ENCODE measurements around the gene NLK. TPM values are rescaled to one million over a fixed set of nuclear protein-coding genes. Genes with fewer than 3 reads are reported as not detected.
"Not testable (repeated sequence)": the region's sequence is repeated elsewhere in the genome, so short reads cannot be mapped to it uniquely, and the experiment has no call there.

The NLK gene
- total and polyA plus RNA-seq, 10 of the 15 experiments (the other 5 are each of a cell fraction or from before 2014, with no cell fraction given): 5.0 to 22.9 (median 15.0) TPM

DNA sequence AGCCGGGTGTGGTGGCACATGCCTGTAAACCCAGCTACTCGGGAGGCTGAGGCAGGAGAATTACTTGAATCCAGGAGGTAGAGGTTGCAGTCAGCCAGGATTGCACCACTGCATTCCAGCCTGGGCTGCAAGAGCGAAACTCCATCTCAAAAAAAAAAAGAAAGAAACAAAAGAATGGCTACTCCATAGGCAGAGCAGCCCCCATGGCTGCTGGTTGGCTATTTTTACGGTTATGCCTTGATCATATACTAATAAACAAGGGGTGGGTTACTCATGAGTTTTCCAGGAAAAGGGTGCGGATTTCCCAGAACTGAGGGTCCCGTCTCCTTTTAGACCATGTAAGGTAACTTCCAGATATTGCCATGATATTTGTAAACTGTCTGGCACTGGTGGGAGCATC, 200.3 kb downstream of the NLK start:
- ATAC-seq (no peak), FAIRE-seq (no peak), DNase-seq (ENCODE audit: low read depth, low spot score) (no peak)
- no peaks in the 10 kb centered on the region for H3K27me3 ChIP-seq (replicated peaks in 1 of 2; ENCODE audit: control insufficient read depth in 2 of 2, insufficient read depth in 2 of 2, low read length in 1 of 2)
- H3K4me3 ChIP-seq: no peak overlapping the region
- TF ChIP-seq, protein P1, sequence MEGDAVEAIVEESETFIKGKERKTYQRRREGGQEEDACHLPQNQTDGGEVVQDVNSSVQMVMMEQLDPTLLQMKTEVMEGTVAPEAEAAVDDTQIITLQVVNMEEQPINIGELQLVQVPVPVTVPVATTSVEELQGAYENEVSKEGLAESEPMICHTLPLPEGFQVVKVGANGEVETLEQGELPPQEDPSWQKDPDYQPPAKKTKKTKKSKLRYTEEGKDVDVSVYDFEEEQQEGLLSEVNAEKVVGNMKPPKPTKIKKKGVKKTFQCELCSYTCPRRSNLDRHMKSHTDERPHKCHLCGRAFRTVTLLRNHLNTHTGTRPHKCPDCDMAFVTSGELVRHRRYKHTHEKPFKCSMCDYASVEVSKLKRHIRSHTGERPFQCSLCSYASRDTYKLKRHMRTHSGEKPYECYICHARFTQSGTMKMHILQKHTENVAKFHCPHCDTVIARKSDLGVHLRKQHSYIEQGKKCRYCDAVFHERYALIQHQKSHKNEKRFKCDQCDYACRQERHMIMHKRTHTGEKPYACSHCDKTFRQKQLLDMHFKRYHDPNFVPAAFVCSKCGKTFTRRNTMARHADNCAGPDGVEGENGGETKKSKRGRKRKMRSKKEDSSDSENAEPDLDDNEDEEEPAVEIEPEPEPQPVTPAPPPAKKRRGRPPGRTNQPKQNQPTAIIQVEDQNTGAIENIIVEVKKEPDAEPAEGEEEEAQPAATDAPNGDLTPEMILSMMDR (IDR thresholded peaks at IDR 0.05 in 2 of 3, conservative IDR thresholded peaks at IDR 0.05 in 1 of 3; ENCODE audit: control insufficient read depth in 2 of 3, extremely low read depth in 1 of 3, insufficient read depth in 1 of 3, low read depth in 3 of 3, low read length in 3 of 3): no peak
- TF ChIP-seq HDAC2 (IDR thresholded peaks at IDR 0.05) (no peak), SUPT20H (IDR thresholded peaks at IDR 0.05; ENCODE audit: borderline replicate concordance, control insufficient read depth, low read depth, low read length) (no peak), CEBPB (IDR thresholded peaks at IDR 0.05; ENCODE audit: borderline replicate concordance in 1 of 2, low read depth in 2 of 2, low read length in 2 of 2) (no peak), RB1 (IDR thresholded peaks at IDR 0.05; ENCODE audit: borderline replicate concordance) (no peak), PML (IDR thresholded peaks at IDR 0.05; ENCODE audit: low read length) (no peak), KLF5 (IDR thresholded peaks at IDR 0.05; ENCODE audit: partially characterized antibody) (no peak), ZZZ3 (IDR thresholded peaks at IDR 0.05; ENCODE audit: control insufficient read depth, insufficient read length, low read depth) (no peak), TAF1 (IDR thresholded peaks at IDR 0.05; ENCODE audit: borderline replicate concordance, low read depth, low read length) (no peak)
- TF ChIP-seq, protein P2, sequence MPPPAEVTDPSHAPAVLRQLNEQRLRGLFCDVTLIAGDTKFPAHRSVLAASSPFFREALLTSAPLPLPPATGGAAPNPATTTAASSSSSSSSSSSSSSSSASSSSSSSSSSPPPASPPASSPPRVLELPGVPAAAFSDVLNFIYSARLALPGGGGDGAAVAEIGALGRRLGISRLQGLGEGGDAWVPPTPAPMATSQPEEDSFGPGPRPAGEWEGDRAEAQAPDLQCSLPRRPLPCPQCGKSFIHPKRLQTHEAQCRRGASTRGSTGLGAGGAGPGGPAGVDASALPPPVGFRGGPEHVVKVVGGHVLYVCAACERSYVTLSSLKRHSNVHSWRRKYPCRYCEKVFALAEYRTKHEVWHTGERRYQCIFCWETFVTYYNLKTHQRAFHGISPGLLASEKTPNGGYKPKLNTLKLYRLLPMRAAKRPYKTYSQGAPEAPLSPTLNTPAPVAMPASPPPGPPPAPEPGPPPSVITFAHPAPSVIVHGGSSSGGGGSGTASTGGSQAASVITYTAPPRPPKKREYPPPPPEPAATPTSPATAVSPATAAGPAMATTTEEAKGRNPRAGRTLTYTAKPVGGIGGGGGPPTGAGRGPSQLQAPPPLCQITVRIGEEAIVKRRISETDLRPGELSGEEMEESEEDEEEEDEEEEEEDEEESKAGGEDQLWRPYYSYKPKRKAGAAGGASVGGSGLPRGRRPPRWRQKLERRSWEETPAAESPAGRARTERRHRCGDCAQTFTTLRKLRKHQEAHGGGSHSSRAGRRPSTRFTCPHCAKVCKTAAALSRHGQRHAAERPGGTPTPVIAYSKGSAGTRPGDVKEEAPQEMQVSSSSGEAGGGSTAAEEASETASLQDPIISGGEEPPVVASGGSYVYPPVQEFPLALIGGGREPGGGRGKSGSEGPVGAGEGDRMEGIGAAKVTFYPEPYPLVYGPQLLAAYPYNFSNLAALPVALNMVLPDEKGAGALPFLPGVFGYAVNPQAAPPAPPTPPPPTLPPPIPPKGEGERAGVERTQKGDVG (CRISPR knock-in tag; IDR thresholded peaks at IDR 0.05): no peak
- TF ChIP-seq, protein P3, sequence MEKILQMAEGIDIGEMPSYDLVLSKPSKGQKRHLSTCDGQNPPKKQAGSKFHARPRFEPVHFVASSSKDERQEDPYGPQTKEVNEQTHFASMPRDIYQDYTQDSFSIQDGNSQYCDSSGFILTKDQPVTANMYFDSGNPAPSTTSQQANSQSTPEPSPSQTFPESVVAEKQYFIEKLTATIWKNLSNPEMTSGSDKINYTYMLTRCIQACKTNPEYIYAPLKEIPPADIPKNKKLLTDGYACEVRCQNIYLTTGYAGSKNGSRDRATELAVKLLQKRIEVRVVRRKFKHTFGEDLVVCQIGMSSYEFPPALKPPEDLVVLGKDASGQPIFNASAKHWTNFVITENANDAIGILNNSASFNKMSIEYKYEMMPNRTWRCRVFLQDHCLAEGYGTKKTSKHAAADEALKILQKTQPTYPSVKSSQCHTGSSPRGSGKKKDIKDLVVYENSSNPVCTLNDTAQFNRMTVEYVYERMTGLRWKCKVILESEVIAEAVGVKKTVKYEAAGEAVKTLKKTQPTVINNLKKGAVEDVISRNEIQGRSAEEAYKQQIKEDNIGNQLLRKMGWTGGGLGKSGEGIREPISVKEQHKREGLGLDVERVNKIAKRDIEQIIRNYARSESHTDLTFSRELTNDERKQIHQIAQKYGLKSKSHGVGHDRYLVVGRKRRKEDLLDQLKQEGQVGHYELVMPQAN (conservative IDR thresholded peaks at IDR 0.05): no peak
- H3K36me3 ChIP-seq (ENCODE audit: control insufficient read depth in 2 of 2, insufficient read depth in 2 of 2, low read length in 1 of 2): no peaks in the 10 kb centered on the region
- in situ Hi-C loops (cut with MboI): no loop called here
- no peaks in the 10 kb centered on the region for H3K4me1 ChIP-seq (ENCODE audit: control insufficient read depth, insufficient read depth, low read length)
- ChIA-PET CTCF (no interaction called here), POLR2A (no interaction called here), RAD21 (ENCODE audit: unreplicated experiment) (no interaction called here), SMC1A (ENCODE audit: uncharacterized antibody, unreplicated experiment) (no interaction called here)
- no peak overlapping the region for H3K9ac ChIP-seq (ENCODE audit: control insufficient read depth, insufficient read depth, low read length)
- no peaks in the 10 kb centered on the region for H3K79me2 ChIP-seq (ENCODE audit: control insufficient read depth, insufficient read depth, low read length)
- 6% methylated on average over 6 of the region's 6 CpGs for WGBS (ENCODE audit: insufficient coverage, insufficient replicate concordance, low lambda C conversion rate, missing lambda C conversion rate)
- H4K20me1 ChIP-seq (ENCODE audit: control insufficient read depth, insufficient read depth): no peaks in the 10 kb centered on the region
- intact Hi-C loops (cut with micrococcal nuclease; ENCODE audit: unreplicated experiment): no loop called here
- H2AFZ ChIP-seq (ENCODE audit: control insufficient read depth, low read depth, low read length): no peak overlapping the region
- no peak overlapping the region for H3K27ac ChIP-seq (ENCODE audit: control insufficient read depth, insufficient read depth)
- no TSS peak for BruUV-seq (replicated peaks)
- no peaks in the 10 kb centered on the region for H3K9me3 ChIP-seq (replicated peaks; ENCODE audit: control insufficient read depth, insufficient read depth, low read length)
- no peak overlapping the region for H3K4me2 ChIP-seq (ENCODE audit: control insufficient read depth, insufficient read depth)

DNA sequence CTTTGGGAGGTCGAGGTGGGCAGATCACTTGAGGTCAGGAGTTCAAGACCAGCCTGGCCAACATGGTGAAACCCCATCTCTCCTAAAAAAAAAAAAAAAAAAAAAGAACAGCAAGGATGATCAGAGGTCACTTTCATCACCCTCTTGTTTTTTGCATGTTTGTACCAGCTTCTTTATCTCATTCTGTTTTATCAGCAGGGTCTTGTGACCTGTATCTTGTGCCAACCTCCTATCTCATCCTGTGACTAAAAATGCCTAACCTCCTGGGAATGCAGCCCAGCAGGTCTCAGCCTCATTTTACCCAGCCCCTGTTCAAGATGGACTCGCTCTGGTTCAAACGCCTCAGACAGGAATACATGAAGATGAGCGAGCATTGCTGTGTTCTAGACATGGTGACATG, 200.8 kb downstream of the NLK start:
- CTCF ChIA-PET; in situ Hi-C loops (cut with MboI); SMC1A ChIA-PET (ENCODE audit: uncharacterized antibody, unreplicated experiment); H3K4me1 ChIP-seq (ENCODE audit: control insufficient read depth, insufficient read depth, low read length); H3K27ac ChIP-seq (ENCODE audit: control insufficient read depth, insufficient read depth); H4K20me1 ChIP-seq (ENCODE audit: control insufficient read depth, insufficient read depth); intact Hi-C loops (cut with micrococcal nuclease; ENCODE audit: unreplicated experiment); POLR2A ChIA-PET; H3K36me3 ChIP-seq (ENCODE audit: control insufficient read depth in 2 of 2, insufficient read depth in 2 of 2, low read length in 1 of 2); H3K4me2 ChIP-seq (ENCODE audit: control insufficient read depth, insufficient read depth); ATAC-seq; DNase-seq (ENCODE audit: low read depth, low spot score); H3K4me3 ChIP-seq; H3K79me2 ChIP-seq (ENCODE audit: control insufficient read depth, insufficient read depth, low read length); RAD21 ChIA-PET (ENCODE audit: unreplicated experiment); BruUV-seq (replicated peaks); FAIRE-seq; H3K9me3 ChIP-seq (replicated peaks; ENCODE audit: control insufficient read depth, insufficient read depth, low read length); H3K27me3 ChIP-seq (replicated peaks in 1 of 2; ENCODE audit: control insufficient read depth in 2 of 2, insufficient read depth in 2 of 2, low read length in 1 of 2); H3K9ac ChIP-seq (ENCODE audit: control insufficient read depth, insufficient read depth, low read length); H2AFZ ChIP-seq (ENCODE audit: control insufficient read depth, low read depth, low read length): not testable (repeated sequence)
- WGBS (ENCODE audit: insufficient coverage, insufficient replicate concordance, low lambda C conversion rate, missing lambda C conversion rate): 40% methylated on average over 4 of the region's 4 CpGs

Measured in GM12878 (cell line).